HG02798 (cell line): ENCODE measurements around the gene MYADML2.

ENCODE experiments used
- ATAC-seq: cut with Tn5 transposase; IDR thresholded peaks from one replicate; pipeline ENCODE4 v1.9.1; 2021; ENCODE audit warnings: mild to moderate bottlenecking; ENCODE audit not compliant: unreplicated experiment, poor library complexity

The MYADML2 gene

DNA sequence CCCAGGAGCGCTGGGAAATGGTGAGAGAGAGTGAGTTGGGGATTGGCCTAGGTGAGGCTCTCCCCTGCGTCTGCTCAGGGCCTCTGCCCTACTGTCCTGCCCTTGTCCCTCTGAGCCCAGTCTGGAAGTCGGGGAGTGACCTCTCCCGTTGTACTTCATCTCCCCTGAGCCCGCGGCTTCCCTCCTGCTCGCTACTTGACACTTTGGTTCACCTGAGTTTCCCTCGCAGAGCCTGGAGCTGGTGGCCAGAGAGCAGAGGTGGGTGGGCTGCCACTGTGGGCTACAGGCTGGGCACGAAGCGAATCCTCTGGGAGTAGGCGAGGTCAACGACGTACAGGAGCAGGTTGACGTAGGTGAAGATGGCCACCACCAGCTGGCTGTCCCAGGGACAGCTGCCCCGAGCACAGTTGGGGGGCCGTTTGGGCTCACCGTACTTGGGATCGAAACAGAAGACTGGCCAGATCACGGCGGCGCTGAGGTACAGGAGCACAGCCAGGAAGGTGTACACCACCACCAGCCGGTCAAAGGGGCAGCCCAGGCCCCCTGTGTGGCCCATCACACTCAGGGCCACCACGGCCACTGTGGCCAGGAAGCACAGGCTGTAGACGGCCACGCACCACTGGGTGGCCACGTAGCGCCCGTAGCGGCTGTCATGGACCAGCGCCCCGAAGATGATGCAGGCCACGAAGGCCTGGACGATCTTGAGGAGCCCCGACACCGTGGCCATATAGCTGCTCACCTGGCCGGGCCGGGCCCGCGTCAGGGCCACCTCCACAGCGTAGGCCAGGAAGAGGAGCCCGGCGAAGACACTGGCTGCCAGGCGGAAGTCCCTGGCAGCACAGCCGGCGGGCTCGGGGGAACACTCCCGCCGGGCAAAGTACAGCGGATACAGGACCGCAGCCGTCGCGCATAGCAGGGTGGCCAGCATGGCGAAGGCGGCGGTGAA is 6.2 kb downstream of the MYADML2 start:
- ATAC-seq, result no peak

DNA sequence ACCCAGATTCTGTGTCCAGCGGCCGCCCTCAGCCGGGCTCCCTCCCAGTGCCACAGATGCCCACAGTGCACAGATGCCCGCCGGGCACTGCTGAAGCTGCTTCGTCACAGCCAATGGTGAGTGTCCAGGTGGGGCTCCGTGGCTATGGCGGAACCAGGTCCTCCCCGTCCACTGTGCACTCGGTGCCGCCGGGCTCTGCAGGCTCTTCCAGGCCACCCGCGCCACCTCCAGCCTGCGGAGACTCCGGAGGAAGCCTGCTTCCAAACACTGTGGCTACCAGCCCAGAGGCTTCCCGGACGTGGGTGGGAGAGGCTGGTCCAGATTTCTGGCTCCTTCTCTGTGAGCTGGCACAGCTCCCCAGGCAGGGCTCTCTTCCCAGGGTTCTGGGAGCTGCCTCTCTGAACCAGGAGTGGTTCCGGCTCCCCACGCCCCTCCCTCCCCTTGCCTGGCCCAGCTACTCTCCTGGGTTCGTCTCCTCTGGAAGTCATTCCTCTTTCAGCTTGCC is 7.1 kb downstream of the MYADML2 start:
- no peak for ATAC-seq

GRCh38 chr17:81939218-81939617 is 7.8 kb downstream of the MYADML2 start:
- no peak for ATAC-seq

GRCh38 chr17:81935709-81936084 is 11.3 kb downstream of the MYADML2 start:
- ATAC-seq, result no peak

GRCh38 chr17:81934850-81935708 is 12.0 kb downstream of the MYADML2 start:
- no peak for ATAC-seq

- ATAC-seq, result no peak
These were observed 12.8 kb downstream of the MYADML2 start for GRCh38 chr17:81934098-81934757.

GRCh38 chr17:81933178-81933699 is 13.8 kb downstream of the MYADML2 start:
- no peak for ATAC-seq

- no peak for ATAC-seq
These were observed 14.6 kb downstream of the MYADML2 start for GRCh38 chr17:81932333-81932983.

GRCh38 chr17:81931557-81932332 is 15.3 kb downstream of the MYADML2 start:
- no peak for ATAC-seq

GRCh38 chr17:81931189-81931556 is 15.9 kb downstream of the MYADML2 start:
- no peak for ATAC-seq

DNA sequence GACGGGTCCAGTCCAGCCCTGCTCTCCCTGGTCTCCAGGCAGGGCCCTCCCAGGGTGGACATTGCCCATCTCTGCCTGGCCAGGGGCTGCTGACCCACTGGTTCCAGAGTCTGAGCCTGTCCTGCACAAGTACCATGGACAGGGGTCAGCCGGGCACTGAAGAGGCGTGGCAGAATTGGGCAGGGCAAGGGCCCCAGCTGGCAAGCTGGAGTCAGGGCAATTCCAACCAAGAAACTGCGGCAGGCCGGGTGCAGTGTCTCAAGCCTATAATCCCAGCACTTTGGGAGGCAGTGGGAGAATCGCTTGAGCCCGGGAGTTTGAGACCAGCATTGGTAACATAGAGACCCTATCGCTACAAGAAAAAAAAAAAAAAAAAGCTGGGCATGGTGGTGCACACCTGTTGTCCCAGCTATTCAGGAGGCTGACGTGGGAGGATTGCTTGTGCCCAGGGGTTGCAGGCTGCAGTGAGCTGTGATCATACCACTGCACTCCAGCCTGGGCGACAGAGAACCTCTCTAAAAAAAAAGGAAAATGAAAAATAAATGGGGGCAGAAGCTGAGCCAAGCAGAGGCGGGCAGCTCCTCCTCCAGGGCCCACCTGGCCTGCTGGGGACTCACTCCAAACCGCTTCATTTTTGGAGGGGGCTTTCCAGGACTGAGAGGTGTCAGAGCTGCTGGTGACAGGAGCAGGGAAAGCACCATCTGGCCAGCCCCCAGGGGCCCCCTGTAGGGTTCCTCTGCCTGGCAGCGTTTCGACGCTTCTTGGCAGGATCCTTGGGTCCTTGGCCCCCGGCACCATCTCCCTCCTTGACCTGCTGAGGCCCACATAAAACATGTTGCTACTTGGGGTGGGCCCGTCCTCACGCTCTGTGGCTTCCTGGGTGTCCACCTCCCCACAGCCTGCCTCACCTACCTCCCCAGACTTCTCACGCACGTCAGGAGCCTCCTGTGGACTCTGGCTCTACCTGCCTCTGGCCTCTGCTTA is 16.6 kb downstream of the MYADML2 start:
- no peak for ATAC-seq

- no peak for ATAC-seq
These were observed 17.5 kb downstream of the MYADML2 start for GRCh38 chr17:81929253-81930141.

- ATAC-seq, result no peak
These were observed 18.3 kb downstream of the MYADML2 start for GRCh38 chr17:81928544-81929252.

DNA sequence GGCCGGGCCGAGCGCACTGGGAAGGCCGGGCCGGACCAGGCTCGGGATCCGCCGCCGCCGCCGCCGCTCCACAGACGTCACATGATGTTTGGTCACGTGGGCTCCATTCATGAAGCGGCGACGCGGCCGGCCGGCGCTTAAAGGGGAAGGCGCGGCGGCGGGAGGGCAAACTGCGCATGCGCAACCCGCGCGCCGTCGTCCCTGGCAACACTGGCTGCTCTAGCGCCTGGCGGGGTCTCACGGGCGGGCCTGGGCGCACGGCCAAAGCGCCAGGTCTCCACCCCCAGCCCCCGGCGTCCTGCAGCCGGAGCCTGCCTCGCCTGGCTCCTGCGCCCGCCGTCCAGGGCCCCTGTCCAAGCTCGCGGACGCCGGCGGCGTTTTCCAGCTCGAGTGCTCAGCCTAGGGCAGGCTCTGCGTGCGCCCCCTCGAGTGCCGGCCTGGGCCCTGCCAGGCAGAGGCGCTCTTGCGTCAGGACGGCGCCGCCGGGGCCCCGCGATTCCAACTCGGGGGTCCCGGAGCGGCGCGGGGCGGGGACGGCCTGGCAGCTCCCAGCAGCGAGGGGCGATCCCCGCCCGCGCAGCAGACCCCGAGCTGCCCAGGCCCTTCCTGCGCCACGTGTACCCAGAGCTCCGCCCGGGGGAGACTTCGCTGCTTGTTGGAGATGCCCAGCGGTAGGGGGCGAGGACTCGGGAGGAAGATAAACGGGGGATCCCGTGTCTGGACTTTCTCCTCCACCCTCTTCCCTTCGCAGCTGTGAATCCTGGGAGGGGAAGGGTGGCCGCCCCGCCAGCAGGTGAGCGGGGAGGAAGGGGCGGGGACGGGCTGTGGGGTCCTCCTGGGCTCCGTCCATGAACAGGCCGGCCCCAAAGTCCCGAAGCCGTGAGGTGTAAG is 19.1 kb downstream of the MYADML2 start, which contains the start of gene MAFG:
TSS of gene MAFG (minus strand) at position 83 of the 891 bp plus-strand sequence. CDS start 4,550 bp downstream, outside the sequence.
- ATAC-seq, result peak; percentile 77

DNA sequence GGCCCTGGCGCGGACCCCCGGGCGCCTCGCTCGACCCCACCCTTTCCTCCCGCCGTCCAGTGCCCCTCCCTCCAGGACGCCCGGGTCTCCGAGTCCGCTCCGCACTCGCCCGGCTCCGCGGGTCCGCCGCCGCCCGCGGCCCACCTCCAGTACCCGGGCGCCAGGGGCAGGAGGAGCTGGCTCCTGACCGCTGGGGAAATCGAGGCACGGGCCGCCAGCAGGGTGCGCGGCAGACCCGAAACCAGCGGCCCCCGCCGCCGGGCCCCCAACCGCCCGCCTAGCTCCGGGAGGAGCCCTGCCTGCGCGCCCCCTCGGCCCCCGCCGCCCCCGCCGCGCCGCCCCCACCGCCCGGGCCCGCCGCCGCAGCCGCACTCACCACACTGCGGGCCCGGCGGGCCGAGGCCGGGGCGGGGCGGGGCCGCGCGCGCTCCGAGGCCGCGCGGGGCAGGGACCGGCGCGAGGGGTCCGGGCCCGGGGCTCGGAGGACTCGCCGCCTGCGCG is 19.8 kb downstream of the MYADML2 start:
- peak; percentile 11 for ATAC-seq
